ENCODE data around the gene TTLL9.

TTLL9 gene

GRCh38 chr20:31836853-31837608 is 33.4 kb upstream of the TTLL9 start:
- peak; percentile 9 for FAIRE-seq
- DNase-seq (ENCODE audit: insufficient read length, low spot score) = no peak

GRCh38 chr20:31837896-31838397 is 32.5 kb upstream of the TTLL9 start:
- FAIRE-seq (peak; percentile 16), DNase-seq (ENCODE audit: insufficient read length, low spot score) (no peak)

GRCh38 chr20:31838646-31839292 is 31.7 kb upstream of the TTLL9 start:
- DNase-seq (ENCODE audit: insufficient read length, low spot score) (no peak), FAIRE-seq (peak; percentile 59)

GRCh38 chr20:31839782-31840487 is 30.5 kb upstream of the TTLL9 start:
- no peak for FAIRE-seq
- no peak for DNase-seq (ENCODE audit: insufficient read length, low spot score)

- DNase-seq (ENCODE audit: insufficient read length, low spot score) (no peak), FAIRE-seq (no peak)
Measured at GRCh38 chr20:31840906-31841816, 29.3 kb upstream of the TTLL9 start.

GRCh38 chr20:31841928-31842327 is 28.5 kb upstream of the TTLL9 start:
- DNase-seq (ENCODE audit: insufficient read length, low spot score) (peak; percentile 82), FAIRE-seq (peak; percentile 66)

- peak; percentile 50 for DNase-seq (ENCODE audit: insufficient read length, low spot score)
- FAIRE-seq = no peak
Measured at GRCh38 chr20:31842471-31843157, 27.8 kb upstream of the TTLL9 start.

GRCh38 chr20:31843288-31843687 is 27.1 kb upstream of the TTLL9 start:
- DNase-seq (ENCODE audit: insufficient read length, low spot score) (no peak), FAIRE-seq (no peak)

GRCh38 chr20:31843881-31844280 is 26.6 kb upstream of the TTLL9 start:
- DNase-seq (ENCODE audit: insufficient read length, low spot score) (no peak), FAIRE-seq (no peak)

- FAIRE-seq (no peak), DNase-seq (ENCODE audit: insufficient read length, low spot score) (no peak)
Measured at GRCh38 chr20:31844737-31845299, 25.6 kb upstream of the TTLL9 start.

GRCh38 chr20:31845300-31845863 is 25.1 kb upstream of the TTLL9 start, which contains the start of gene FOXS1:
TSS of gene FOXS1 (minus strand) at chr20:31845604. CDS start at chr20:31845542, 62 bp downstream.
- FAIRE-seq (no peak), DNase-seq (ENCODE audit: insufficient read length, low spot score) (no peak)

GRCh38 chr20:31846793-31847138 is 23.7 kb upstream of the TTLL9 start:
- no peak for FAIRE-seq
- DNase-seq (ENCODE audit: insufficient read length, low spot score) = no peak

- DNase-seq (ENCODE audit: insufficient read length, low spot score) = no peak
- FAIRE-seq = no peak
Measured at GRCh38 chr20:31848088-31848999, 22.1 kb upstream of the TTLL9 start.

- DNase-seq (ENCODE audit: insufficient read length, low spot score) = no peak
Measured at GRCh38 chr20:31849306-31849930, 21.0 kb upstream of the TTLL9 start.

GRCh38 chr20:31851240-31851955 is 19.0 kb upstream of the TTLL9 start:
- FAIRE-seq (no peak), DNase-seq (ENCODE audit: insufficient read length, low spot score) (no peak)

More at GRCh38 chr20:31849306-31849930, 21.0 kb upstream of the TTLL9 start:
- FAIRE-seq = no peak

GRCh38 chr20:31853481-31853880 is 17.0 kb upstream of the TTLL9 start:
- DNase-seq (ENCODE audit: insufficient read length, low spot score) = no peak
- FAIRE-seq = no peak

GRCh38 chr20:31856516-31856915 is 13.9 kb upstream of the TTLL9 start:
- FAIRE-seq = no peak
- no peak for DNase-seq (ENCODE audit: insufficient read length, low spot score)

All from HTR-8/SVneo (cell line).